Calu3 (cell line): ENCODE data around the gene TTC12. TPM values are rescaled to one million over a fixed set of nuclear protein-coding genes. Genes with fewer than 3 reads are reported as not detected.

Experiments used
- BruUV-seq: library from RNA; stranded (reverse); fragments of 400-500 nt; replicated peaks from 2 replicates; lab custom pipeline; 2021; lab: Mats Ljungman, UMichigan
- CTCF ChIA-PET: fragments of 300-600 bp; sonication (Branson Sonifier 250); formaldehyde crosslinking; loops from one replicate; lab custom pipeline; 2022; ENCODE audit warnings: antibody characterized with exemption; lab: Charles Lee
- DNase-seq: peaks from one replicate; pipeline ENCODE4 v3.0.0; 2022
- H3K27ac Mint-ChIP-seq: one replicate; pipeline ENCODE4 v1.8.0; 2022; ENCODE audit warnings: mixed read lengths; ENCODE audit not compliant: unreplicated experiment
- H3K27me3 Mint-ChIP-seq: one replicate; pipeline ENCODE4 v1.8.0; 2022; ENCODE audit warnings: mixed read lengths; ENCODE audit not compliant: unreplicated experiment
- H3K36me3 Mint-ChIP-seq: one replicate; pipeline ENCODE4 v1.8.0; 2022; ENCODE audit warnings: mild to moderate bottlenecking, moderate library complexity, mixed read lengths; ENCODE audit not compliant: insufficient read depth, unreplicated experiment
- H3K4me1 Mint-ChIP-seq: one replicate; pipeline ENCODE4 v1.8.0; 2022; ENCODE audit warnings: mild to moderate bottlenecking, low read depth, mixed read lengths; ENCODE audit not compliant: unreplicated experiment
- H3K4me3 Mint-ChIP-seq: one replicate; pipeline ENCODE4 v1.8.0; 2022; ENCODE audit warnings: mild to moderate bottlenecking, low read depth, moderate library complexity, mixed read lengths; ENCODE audit not compliant: unreplicated experiment
- H3K9me3 Mint-ChIP-seq: one replicate; pipeline ENCODE4 v1.8.0; 2022; ENCODE audit warnings: low read depth, mixed read lengths; ENCODE audit not compliant: unreplicated experiment
- intact Hi-C: fragments of 100-400 bp; cut with micrococcal nuclease; formaldehyde crosslinking; loops from one replicate; pipeline ENCODE4 v1.10.0; 2022; ENCODE audit not compliant: unreplicated experiment
- total RNA-seq: library from RNA; stranded (reverse); gene quantifications from 2 replicates; pipeline ENCODE4 v1.2.3, GENCODE V29; 2022
- TF ChIP-seq, protein P1 (sequence below): fragments of 200-600 bp; IDR thresholded peaks from one replicate; pipeline ENCODE4 v1.8.0; 2022; ENCODE audit warnings: antibody characterized with exemption; ENCODE audit not compliant: unreplicated experiment

The TTC12 gene
- total RNA-seq, 1 experiment from 2014 or later, result 15.0 TPM

DNA sequence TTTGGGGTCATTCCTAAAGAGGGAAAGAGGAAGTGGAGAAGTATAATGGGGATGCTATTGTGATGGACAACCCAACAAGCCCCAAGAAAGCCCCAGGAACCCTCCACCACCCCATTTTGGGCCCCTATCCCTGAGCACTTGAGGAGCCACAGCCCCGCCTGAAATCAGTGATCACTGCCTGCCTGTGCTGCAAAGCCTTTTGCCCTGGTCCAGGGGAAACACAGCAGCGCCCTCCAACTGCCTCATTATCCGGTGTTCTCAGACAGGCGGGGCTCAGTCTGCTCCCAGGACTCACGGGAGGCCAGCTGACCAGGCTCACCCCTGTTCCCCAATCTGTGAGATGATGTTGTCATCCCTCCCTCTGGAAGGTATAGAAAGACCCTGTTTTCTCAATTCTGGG, 44.7 kb upstream of the TTC12 start:
- Mint-ChIP-seq H3K27ac (no peak overlapping the region), H3K4me1 (no peaks in the 10 kb centered on the region), H3K4me3 (no peak overlapping the region), H3K9me3 (no peaks in the 10 kb centered on the region), H3K27me3 (peaks cover 54% of the 10 kb centered on the region), H3K36me3 (no peaks in the 10 kb centered on the region)
- BruUV-seq, result no TSS peak
- intact Hi-C loops, result no loop called here
- TF ChIP-seq, protein P1, sequence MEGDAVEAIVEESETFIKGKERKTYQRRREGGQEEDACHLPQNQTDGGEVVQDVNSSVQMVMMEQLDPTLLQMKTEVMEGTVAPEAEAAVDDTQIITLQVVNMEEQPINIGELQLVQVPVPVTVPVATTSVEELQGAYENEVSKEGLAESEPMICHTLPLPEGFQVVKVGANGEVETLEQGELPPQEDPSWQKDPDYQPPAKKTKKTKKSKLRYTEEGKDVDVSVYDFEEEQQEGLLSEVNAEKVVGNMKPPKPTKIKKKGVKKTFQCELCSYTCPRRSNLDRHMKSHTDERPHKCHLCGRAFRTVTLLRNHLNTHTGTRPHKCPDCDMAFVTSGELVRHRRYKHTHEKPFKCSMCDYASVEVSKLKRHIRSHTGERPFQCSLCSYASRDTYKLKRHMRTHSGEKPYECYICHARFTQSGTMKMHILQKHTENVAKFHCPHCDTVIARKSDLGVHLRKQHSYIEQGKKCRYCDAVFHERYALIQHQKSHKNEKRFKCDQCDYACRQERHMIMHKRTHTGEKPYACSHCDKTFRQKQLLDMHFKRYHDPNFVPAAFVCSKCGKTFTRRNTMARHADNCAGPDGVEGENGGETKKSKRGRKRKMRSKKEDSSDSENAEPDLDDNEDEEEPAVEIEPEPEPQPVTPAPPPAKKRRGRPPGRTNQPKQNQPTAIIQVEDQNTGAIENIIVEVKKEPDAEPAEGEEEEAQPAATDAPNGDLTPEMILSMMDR, result no peak
- DNase-seq, result no peak
- CTCF ChIA-PET, result no interaction called here

DNA sequence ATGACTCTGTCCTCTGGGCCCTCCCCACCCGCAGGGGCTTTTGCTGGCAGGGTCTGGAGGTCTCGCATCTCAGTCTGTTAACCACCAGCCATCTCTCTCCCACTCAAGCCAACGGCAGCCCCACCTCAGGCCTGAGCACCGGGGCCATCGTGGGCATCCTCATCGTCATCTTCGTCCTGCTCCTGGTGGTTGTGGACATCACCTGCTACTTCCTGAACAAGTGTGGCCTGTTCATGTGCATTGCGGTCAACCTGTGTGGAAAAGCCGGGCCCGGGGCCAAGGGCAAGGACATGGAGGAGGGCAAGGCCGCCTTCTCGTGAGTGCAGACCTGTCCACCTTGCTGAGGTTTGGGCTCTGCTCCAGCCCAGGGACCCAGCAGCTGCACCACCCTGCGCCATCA, 44.3 kb upstream of the TTC12 start:
- BruUV-seq, result no TSS peak
- Mint-ChIP-seq H3K4me1 (no peaks in the 10 kb centered on the region), H3K9me3 (no peaks in the 10 kb centered on the region), H3K27ac (no peak overlapping the region), H3K36me3 (no peaks in the 10 kb centered on the region), H3K27me3 (peaks cover 59% of the 10 kb centered on the region), H3K4me3 (no peak overlapping the region)
- DNase-seq, result no peak
- CTCF ChIA-PET, result no interaction called here
- TF ChIP-seq, protein P1, result no peak
- intact Hi-C loops, result no loop called here

DNA sequence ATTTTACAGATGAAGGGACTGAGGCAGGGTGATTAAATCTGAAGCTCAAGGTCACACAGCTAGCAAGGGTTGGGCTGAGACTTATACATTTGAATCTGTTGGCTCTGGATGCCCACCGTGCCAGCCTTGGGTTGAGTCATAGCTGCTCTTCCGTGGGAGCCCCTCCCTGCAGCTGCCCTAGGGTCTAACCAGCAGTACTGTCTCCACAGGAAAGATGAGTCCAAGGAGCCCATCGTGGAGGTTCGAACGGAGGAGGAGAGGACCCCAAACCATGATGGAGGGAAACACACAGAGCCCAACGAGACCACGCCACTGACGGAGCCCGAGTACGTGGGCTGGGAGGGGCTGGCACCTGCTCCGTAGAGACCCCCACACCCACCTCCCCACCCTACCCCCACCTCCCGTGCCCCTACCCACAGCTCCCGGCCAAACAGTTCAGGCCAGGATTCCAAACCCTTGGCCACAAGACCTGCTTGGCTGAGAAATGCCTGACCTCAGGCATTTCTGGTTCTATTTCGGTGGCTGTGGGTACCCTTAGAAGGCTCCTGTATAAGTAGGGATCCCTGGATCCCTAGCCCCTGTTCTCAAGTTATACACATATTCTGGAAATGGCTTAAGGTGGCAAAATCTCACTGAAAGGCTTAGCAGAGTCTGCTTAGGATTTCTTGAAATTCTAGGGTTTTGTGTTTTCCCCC, 42.7 kb upstream of the TTC12 start:
- no peak overlapping the region for H3K27ac Mint-ChIP-seq
- no peaks in the 10 kb centered on the region for H3K4me1 Mint-ChIP-seq
- BruUV-seq, result no TSS peak
- H3K4me3 Mint-ChIP-seq, result no peak overlapping the region
- H3K36me3 Mint-ChIP-seq, result no peaks in the 10 kb centered on the region
- DNase-seq, result no peak
- CTCF ChIA-PET, result no interaction called here
- intact Hi-C loops, result no loop called here
- TF ChIP-seq, protein P1, result no peak
- no peaks in the 10 kb centered on the region for H3K9me3 Mint-ChIP-seq
- H3K27me3 Mint-ChIP-seq, result peaks cover 64% of the 10 kb centered on the region

DNA sequence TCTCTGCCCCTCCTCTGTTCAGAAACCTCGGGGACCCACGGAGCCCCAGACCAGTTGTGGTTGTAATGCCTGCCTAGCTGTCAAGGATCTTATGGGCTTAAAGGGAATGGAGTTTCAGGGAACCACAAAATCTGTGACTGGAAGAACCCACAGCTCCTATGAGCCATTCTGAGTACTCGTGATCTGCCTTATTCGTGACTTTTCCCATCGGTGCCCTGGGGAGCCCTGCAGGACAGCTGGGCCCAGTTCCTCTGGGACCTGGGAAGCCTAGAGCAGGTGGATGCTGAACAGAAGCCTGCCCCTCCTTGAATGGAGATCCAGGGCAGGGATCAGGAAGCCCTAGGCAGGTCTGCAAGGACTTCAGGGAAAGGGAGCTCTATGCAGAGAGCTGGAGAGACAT, 42.1 kb upstream of the TTC12 start:
- CTCF ChIA-PET, result no interaction called here

More for the DNA sequence above, 42.1 kb upstream of the TTC12 start:
- intact Hi-C loops, result no loop called here
- H3K36me3 Mint-ChIP-seq, result no peaks in the 10 kb centered on the region
- no peaks in the 10 kb centered on the region for H3K9me3 Mint-ChIP-seq
- no peak overlapping the region for H3K27ac Mint-ChIP-seq
- no peaks in the 10 kb centered on the region for H3K4me1 Mint-ChIP-seq
- peaks cover 59% of the 10 kb centered on the region for H3K27me3 Mint-ChIP-seq
- no peak overlapping the region for H3K4me3 Mint-ChIP-seq
- no peak for DNase-seq
- BruUV-seq, result no TSS peak
- TF ChIP-seq, protein P1, result no peak
